HG03025 (cell line): ENCODE measurements around the gene ASCL2.

ENCODE experiments used
- ATAC-seq: cut with Tn5 transposase; IDR thresholded peaks from one replicate; pipeline ENCODE4 v1.9.1; 2021; ENCODE audit warnings: mild to moderate bottlenecking, moderate library complexity; ENCODE audit not compliant: unreplicated experiment, low FRiP score

The ASCL2 gene

GRCh38 chr11:2309251-2310072 lies 39.1 kb upstream of the ASCL2 start:
- ATAC-seq: no peak

GRCh38 chr11:2308713-2309112 lies 38.3 kb upstream of the ASCL2 start:
- no peak for ATAC-seq

GRCh38 chr11:2307501-2308331 lies 37.3 kb upstream of the ASCL2 start:
- no peak for ATAC-seq

- ATAC-seq: no peak
Measured at GRCh38 chr11:2306877-2307500, 36.6 kb upstream of the ASCL2 start.

- ATAC-seq: no peak
Measured at GRCh38 chr11:2306452-2306823, 36.0 kb upstream of the ASCL2 start.

GRCh38 chr11:2305788-2306451 lies 35.5 kb upstream of the ASCL2 start:
- no peak for ATAC-seq

GRCh38 chr11:2305140-2305778 lies 34.9 kb upstream of the ASCL2 start:
- ATAC-seq: no peak

- ATAC-seq: no peak
Measured at GRCh38 chr11:2304506-2305139, 34.2 kb upstream of the ASCL2 start.

- no peak for ATAC-seq
Measured at GRCh38 chr11:2303627-2304505, 33.5 kb upstream of the ASCL2 start.

- no peak for ATAC-seq
Measured at GRCh38 chr11:2302896-2303626, 32.7 kb upstream of the ASCL2 start.

- no peak for ATAC-seq
Measured at GRCh38 chr11:2302306-2302895, 32.0 kb upstream of the ASCL2 start.

GRCh38 chr11:2301631-2302305 lies 31.4 kb upstream of the ASCL2 start, which contains the start of the genes C11orf21 and TSPAN32:
C11orf21 (minus strand) TSS chr11:2301918; CDS start chr11:2301808, 110 bp downstream.
TSPAN32 (plus strand) TSS chr11:2302013; CDS start chr11:2302150, 137 bp downstream.
- no peak for ATAC-seq

GRCh38 chr11:2300936-2301630 lies 30.7 kb upstream of the ASCL2 start:
- ATAC-seq: no peak

GRCh38 chr11:2300290-2300935 lies 30.0 kb upstream of the ASCL2 start:
- ATAC-seq: no peak

GRCh38 chr11:2299773-2300172 lies 29.4 kb upstream of the ASCL2 start:
- no peak for ATAC-seq
